GM12892 (cell line): ENCODE results near the gene SULT1A3.

Experiments
- POLR2A ChIP-seq: IDR thresholded peaks from 2 replicates; pipeline ENCODE4 v1.6.1; 2011; ENCODE audit warnings: low read depth, low read length, control low read depth
- POLR2AphosphoS5 ChIP-seq: IDR thresholded peaks from 2 replicates; pipeline ENCODE4 v1.6.1; 2011; ENCODE audit warnings: low read depth, low read length, control low read depth
- TAF1 ChIP-seq: IDR thresholded peaks from 2 replicates; pipeline ENCODE4 v1.6.1; 2011; ENCODE audit warnings: low read depth, mild to moderate bottlenecking, control low read depth, low read length, borderline replicate concordance

GRCh38 chr16:30155188-30155587 is 43.9 kb upstream of the SULT1A3 start:
- TF ChIP-seq TAF1 (no peak), POLR2A (no peak), POLR2AphosphoS5 (no peak)
